ENCODE results near the gene CCT6B. TPM values are rescaled to one million over a fixed set of nuclear protein-coding genes. Genes with fewer than 3 reads are reported as not detected.

The CCT6B gene
- total RNA-seq, 1 experiment from 2014 or later, result 2.8 TPM

- no peak for TF ChIP-seq CBFB (CRISPR knock-in tag; IDR thresholded peaks at IDR 0.05; ENCODE audit: low read depth)
- TF ChIP-seq ZNF121 (CRISPR knock-in tag; IDR thresholded peaks at IDR 0.05), result no peak
- TF ChIP-seq CTCF (IDR thresholded peaks at IDR 0.05), result no peak
- no peak for TF ChIP-seq IRF2 (CRISPR knock-in tag; IDR thresholded peaks at IDR 0.05; ENCODE audit: borderline replicate concordance, low read depth)
- no peak for TF ChIP-seq NFE2L1 (CRISPR knock-in tag; IDR thresholded peaks at IDR 0.05)
Measured at GRCh38 chr17:34885076-34885475, 76.2 kb downstream of the CCT6B start (continued).

GRCh38 chr17:34884597-34884996 is 76.7 kb downstream of the CCT6B start:
- TF ChIP-seq RORB (CRISPR knock-in tag; IDR thresholded peaks at IDR 0.05) (no peak), NR1H2 (CRISPR knock-in tag; IDR thresholded peaks at IDR 0.05) (no peak), E2F5 (CRISPR knock-in tag; IDR thresholded peaks at IDR 0.05) (no peak), EMX1 (CRISPR knock-in tag; IDR thresholded peaks at IDR 0.05) (no peak), ATF6 (CRISPR knock-in tag; IDR thresholded peaks at IDR 0.05) (no peak)
- no peak overlapping the region for H3K27ac Mint-ChIP-seq
- POLR2A ChIA-PET, result interaction anchor here (1.2 kb wide), 1 partner anchor 13 kb away, joined by 3 read pairs; no protein-coding TSS in a partner anchor

DNA sequence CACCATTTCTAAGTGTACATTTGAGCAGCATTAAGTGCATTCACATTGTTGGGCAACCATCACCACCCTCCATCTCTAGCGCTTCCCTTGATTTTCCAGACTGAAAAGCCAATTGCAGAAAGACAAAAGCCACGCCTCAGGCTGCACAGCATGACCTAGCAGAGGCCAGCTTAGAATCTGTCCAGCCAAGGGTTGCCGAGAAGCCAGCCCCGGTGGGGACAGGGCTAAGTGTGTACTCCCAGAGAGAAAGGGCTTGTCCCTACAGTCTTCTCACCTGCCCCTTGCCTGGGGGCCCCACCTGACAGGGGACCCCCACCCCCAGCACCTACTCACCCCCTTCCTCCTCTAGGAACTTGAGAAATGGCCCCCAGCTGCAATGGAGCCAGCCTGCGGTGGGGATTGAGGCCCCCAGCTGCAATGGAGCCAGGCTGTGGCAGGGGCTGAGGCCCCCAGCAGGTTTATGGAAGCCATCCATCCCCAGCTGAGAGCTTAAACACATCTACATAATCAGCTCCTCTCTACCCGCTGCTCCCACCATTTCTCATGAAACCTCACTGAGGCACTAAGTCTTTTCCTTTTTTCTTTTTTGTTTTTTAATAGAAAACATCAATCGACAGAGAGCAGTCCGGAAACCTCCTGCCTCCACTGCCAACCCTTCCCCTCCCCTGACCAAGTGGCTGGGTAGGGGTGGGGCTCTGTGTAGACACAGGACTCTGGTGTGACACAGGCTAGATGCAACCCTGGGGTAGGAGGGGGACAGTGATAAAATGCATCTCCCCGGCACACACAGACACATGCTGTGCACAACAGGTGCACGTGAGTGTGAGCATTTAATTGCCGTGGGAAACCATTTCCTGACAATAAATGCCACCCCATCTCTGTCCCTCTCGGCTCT is 77.9 kb downstream of the CCT6B start:
- H3K27me3 Mint-ChIP-seq (ENCODE audit: low read depth), result peaks cover 31% of the 10 kb centered on the region
- H3K27ac Mint-ChIP-seq, result no peak overlapping the region

More at GRCh38 chr17:34884597-34884996, 76.7 kb downstream of the CCT6B start:
- Mint-ChIP-seq H3K4me1 (peaks cover 25% of the 10 kb centered on the region), H3K36me3 (no peaks in the 10 kb centered on the region), H3K9me3 (peaks cover 3% of the 10 kb centered on the region; the same call in 1 of the 2 replicates), H3K27me3 (ENCODE audit: low read depth) (peaks cover 31% of the 10 kb centered on the region), H3K4me3 (no peak overlapping the region)
- no peak for DNase-seq (ENCODE audit: low spot score)
- CTCF ChIA-PET, result interaction anchor here (0.6 to 2.6 kb wide), 4 partner anchors 34 to 901 kb away, joined by 3 to 8 read pairs (median 4); no protein-coding TSS in a partner anchor
- ATAC-seq, result no peak

More for the DNA sequence above, 77.9 kb downstream of the CCT6B start:
- peak; percentile 75 for ATAC-seq
- ChIA-PET CTCF (interaction anchor here (0.5 to 2.6 kb wide), 9 partner anchors 9 to 1092 kb away, joined by 3 to 8 read pairs (median 4); no protein-coding TSS in a partner anchor), POLR2A (interaction anchor here (1.2 kb wide), 1 partner anchor 12 kb away, joined by 3 read pairs; no protein-coding TSS in a partner anchor)
- TF ChIP-seq HMGA2 (CRISPR knock-in tag; IDR thresholded peaks at IDR 0.05), result no peak
- TF ChIP-seq, protein P1, sequence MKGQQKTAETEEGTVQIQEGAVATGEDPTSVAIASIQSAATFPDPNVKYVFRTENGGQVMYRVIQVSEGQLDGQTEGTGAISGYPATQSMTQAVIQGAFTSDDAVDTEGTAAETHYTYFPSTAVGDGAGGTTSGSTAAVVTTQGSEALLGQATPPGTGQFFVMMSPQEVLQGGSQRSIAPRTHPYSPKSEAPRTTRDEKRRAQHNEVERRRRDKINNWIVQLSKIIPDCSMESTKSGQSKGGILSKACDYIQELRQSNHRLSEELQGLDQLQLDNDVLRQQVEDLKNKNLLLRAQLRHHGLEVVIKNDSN (CRISPR knock-in tag; IDR thresholded peaks at IDR 0.05), result no peak
- TF ChIP-seq, protein P2, sequence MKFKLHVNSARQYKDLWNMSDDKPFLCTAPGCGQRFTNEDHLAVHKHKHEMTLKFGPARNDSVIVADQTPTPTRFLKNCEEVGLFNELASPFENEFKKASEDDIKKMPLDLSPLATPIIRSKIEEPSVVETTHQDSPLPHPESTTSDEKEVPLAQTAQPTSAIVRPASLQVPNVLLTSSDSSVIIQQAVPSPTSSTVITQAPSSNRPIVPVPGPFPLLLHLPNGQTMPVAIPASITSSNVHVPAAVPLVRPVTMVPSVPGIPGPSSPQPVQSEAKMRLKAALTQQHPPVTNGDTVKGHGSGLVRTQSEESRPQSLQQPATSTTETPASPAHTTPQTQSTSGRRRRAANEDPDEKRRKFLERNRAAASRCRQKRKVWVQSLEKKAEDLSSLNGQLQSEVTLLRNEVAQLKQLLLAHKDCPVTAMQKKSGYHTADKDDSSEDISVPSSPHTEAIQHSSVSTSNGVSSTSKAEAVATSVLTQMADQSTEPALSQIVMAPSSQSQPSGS (CRISPR knock-in tag; IDR thresholded peaks at IDR 0.05; ENCODE audit: borderline replicate concordance, low read depth), result no peak
- no peak for TF ChIP-seq ZBTB21 (CRISPR knock-in tag; IDR thresholded peaks at IDR 0.05; ENCODE audit: borderline replicate concordance)
- no peaks in the 10 kb centered on the region for H3K36me3 Mint-ChIP-seq
- peak; percentile 26 for DNase-seq (ENCODE audit: low spot score)
- no peak overlapping the region; the same call in 1 of the 2 replicates for H3K4me3 Mint-ChIP-seq
- H3K4me1 Mint-ChIP-seq, result peaks cover 25% of the 10 kb centered on the region
- peaks cover 3% of the 10 kb centered on the region; the same call in 1 of the 2 replicates for H3K9me3 Mint-ChIP-seq

Measured in WTC11 (cell line).